A549 treated with GW870086 at 1 μM for 4 hours (cell line): ENCODE results near the gene ADAMTS13. TPM values are rescaled to one million over a fixed set of nuclear protein-coding genes. Genes with fewer than 3 reads are reported as not detected.

Experiments used
- total RNA-seq: library from RNA; stranded (reverse); fragments of 200-300 nt; extraction: Qiagen RNA extraction; gene quantifications from 5 replicates; pipeline ENCODE4 v1.2.3, GENCODE V29; 2022; ENCODE audit warnings: low read depth

ADAMTS13 gene
- 0.37 to 1.1 TPM (median 0.52 TPM) in 5 replicates for total RNA-seq

DNA sequence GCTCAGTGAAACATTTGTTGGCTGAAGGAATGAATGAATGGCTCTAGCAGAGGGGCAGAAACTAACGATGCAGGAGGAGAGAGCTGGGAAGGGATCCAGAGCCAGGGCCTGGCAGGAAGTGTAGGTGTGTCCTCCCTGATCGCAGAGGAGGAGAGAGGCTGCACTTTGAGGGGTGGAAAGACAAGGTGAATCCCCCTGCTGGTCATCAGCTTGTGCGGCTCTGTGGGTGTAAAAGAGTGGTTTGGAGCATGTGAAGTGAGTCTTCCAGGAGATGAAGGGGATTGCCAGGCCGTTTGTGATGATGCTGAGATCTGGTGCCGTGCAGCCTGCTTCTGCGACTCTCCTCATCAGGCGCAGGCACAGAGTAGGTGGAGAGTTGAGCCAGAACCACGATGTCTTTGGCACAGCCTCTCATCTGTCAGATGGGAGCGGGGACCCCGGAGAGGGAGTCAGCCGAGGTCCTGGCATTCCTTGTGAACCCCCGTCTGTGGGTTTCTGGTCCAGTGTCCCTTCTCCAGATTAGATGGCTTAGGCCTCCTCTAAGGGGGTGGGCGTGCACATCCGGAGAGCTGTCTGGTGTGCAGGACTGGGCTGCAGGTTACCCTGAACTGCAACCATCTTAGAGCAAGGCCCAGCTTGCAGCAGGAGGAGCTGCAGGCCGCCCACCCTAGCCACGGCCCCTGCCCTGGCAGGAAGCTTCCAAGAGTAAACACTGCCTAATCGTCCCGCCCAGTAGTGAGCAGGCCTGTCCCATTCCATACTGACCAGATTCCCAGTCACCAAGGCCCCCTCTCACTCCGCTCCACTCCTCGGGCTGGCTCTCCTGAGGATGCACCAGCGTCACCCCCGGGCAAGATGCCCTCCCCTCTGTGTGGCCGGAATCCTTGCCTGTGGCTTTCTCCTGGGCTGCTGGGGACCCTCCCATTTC is at the start of gene ADAMTS13:
ADAMTS13 (plus strand) TSS at position 753 of the 928 bp plus-strand sequence; CDS start at position 830, 77 bp downstream.

DNA sequence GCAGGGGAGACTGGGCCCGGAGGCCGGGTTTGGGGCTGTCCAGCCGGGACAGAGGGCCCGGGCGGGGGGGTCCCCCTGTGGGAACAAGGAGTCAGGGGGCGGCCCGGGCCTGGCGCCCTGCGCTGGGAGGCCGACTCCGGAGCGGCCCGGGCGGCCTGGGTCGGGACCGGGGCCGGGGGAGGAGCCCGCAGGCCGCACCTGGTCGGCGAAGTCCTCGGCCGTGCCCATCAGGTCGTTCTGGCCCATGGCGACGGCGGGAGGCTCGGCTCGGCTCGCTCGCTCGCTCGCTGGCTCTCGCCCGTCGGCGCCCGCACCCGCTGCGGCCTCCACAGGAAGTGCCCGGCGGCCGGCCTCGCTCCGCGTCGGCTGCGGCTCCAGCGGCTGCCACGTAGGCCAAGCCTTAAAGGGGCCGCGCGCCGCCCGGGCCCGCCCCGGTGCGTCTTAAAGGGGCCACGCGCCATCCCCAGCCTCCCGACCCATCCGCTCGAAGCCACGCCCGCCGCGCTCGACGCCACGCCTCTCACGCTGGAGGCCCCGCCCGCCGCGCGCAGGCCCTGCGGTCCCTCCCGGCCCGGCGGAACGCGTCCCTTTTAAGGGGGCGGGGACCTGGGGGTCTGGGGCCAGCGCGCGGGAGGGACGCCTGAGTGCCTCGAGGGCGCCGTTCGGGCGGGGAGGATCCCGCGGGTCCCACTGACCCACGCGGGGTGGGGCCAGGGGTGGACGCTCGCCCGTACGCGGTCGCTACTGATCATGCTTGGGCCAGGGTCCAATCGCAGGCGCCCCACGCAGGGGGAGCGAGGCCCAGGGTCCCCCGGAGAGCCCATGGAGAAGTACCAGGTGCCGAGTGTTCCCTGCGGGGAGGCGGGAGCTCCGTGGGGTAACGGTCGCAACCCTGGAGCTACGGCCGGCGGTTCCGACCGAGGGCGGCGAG is 46.2 kb upstream of the ADAMTS13 start, which contains the start of the genes STKLD1 and SURF4:
STKLD1 (plus strand) TSS at position 643 of the 931 bp plus-strand sequence; CDS start at position 751, 108 bp downstream.
SURF4 (minus strand) TSS at position 337 of the 931 bp plus-strand sequence; CDS start at position 246, 91 bp downstream.

DNA sequence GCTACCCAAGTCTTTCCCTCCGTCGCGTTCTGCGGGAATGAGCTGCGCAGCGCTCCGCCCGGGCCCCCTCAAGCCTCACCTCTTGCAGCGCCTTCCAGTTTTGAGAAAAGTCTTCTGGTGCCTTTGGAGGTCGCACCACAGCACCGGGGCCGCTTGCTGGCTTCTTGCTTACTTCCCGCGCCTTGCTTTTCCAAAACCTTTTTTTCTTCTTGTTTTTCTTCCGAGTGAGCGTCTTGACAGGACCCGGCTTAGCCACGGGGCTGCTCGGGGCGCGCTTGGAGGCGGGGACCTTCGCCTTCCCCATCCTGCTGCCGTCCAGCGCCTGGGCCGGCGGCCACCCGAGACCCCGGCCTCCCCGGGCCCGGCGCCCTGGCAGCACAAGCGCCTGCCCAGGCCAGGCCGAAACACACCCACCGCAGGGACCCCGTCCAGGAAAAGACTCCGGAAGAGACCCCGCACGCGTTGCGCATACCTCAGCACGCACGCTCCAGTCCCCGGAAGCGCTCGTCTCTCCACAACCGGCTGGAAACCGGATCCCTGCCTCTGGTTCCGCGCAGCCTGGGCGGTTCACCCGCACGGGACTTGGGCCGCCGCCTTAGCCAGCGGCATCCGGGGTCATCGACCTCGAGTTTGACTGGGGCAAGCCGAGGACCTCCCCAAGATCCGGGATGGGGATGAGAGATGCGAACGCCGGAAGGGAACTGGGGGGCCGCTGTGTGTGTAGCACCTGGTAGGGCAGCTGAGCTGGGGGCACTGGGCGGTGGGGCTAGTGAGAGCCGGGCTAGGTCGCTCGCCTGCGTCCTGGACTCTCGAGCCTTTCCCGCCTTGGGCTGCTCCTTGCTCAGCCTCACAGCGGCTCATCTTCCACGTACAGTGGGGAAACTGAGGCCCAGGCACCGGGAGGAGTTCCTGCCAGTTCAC is 4.4 kb upstream of the ADAMTS13 start, which contains the start of gene REXO4:
REXO4 (minus strand) TSS at position 470 of the 921 bp plus-strand sequence; CDS start at position 304, 166 bp downstream.

DNA sequence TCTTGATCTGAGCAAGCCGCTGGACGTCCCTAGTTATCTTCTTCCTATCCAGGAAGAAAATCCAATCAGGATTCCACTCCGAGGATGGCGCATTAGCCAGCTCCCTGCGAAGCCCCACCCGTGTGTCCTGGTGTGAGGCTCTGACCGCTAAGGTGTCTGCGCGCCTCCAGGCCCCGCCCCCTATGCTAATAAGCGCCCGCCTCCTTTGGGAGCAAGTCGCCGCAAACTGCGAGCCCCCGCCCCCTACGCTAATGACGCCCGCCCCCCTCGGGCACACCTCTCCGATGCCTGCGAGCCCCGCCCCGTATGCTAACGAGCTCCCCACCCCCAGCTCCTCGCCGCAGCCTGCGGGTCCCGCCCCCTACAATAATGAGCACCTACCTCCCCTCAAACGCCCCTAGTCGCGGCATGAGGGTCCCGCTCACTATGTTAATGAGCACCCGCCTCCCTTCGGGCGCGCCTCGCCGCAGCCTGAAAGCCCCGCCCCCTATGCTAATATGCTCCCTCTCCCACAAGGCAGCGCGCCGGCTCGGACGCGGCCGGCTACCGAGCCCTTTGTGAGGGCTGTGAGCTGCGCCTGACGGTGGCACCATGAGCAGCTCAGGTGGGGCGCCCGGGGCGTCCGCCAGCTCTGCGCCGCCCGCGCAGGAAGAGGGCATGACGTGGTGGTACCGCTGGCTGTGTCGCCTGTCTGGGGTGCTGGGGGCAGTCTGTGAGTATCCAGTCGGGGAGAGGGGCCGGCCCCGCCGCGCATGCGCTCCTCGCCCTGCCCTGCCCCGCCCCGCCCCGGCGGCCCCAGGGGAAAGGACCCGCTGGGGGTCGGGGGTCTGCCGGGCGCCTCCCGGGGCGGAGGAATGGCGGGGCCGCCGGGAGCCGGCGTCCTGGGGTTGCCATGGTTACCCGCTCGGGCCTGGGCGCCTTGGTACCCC is 37.6 kb downstream of the ADAMTS13 start, which contains the start of gene CACFD1:
CACFD1 (plus strand) TSS at position 503 of the 929 bp plus-strand sequence; CDS start at position 592, 89 bp downstream.

DNA sequence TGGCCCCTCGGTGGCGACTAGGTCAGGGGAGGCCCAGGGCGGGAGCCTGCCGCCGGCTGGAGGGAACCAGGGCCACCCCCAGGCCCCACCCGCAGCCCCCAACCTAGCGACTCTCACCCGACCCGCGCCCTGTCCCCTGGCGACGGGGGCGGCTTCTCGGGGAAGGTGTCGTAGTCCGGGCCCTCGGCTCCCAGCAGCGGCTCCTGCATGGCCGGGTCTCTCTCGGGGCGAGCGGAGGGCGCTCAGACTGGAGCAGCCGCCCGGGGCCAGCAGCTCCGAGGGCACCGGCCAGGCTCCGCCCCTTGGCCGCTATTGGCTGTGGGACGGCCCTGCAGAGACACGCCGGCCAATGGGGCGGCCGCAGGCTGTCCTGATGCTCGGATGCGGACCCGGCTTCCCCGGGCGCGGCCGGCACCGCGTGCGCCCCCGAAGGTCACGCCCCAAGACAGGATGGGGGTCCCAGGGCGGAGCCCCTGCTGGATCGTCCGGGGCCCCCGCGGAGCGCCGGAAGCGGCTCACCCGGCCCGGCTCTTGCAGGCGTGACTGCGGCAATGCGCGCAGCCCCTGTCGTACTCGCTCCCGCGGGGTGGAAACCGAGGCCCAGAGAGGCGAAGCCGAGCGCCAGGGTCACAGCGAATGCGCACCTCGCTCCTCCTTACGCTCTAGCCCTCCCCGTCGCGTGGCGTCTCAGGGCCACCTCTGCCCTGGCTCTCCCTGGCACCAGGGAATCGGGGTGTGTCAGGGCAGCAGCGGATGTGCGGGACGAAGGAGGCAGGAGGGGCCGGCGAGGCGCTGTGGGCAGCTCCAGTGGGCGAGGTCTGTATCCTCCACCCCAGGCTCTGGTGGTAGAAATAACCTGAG is 56.9 kb downstream of the ADAMTS13 start, which contains the start of gene SLC2A6:
SLC2A6 (minus strand) TSS at position 249 of the 861 bp plus-strand sequence; CDS start at position 209, 40 bp downstream.

Other genes starting within 250 kb of the ADAMTS13 start
- gene OBP2B, start 213.1 kb upstream of the ADAMTS13 start, total RNA-seq = not detected in 5 replicates
- not detected in 5 replicates for gene ABO, start 147.2 kb upstream of the ADAMTS13 start, total RNA-seq
- gene SURF6, start 86.2 kb upstream of the ADAMTS13 start, total RNA-seq = 19.9 to 29.3 TPM (median 24.0 TPM) in 5 replicates
- 21.0 to 32.2 TPM (median 30.2 TPM) in 5 replicates for gene MED22, start 74.2 kb upstream of the ADAMTS13 start, total RNA-seq
- 3,291 to 3,531 TPM (median 3,341 TPM) in 5 replicates for gene RPL7A, start 74.1 kb upstream of the ADAMTS13 start, total RNA-seq
- 37.9 to 50.3 TPM (median 43.3 TPM) in 5 replicates for gene SURF1, start 65.9 kb upstream of the ADAMTS13 start, total RNA-seq
- 36.7 to 54.8 TPM (median 45.8 TPM) in 5 replicates for gene SURF2, start 65.8 kb upstream of the ADAMTS13 start, total RNA-seq
- 173 to 210 TPM (median 201 TPM) in 5 replicates for gene SURF4, start 46.3 kb upstream of the ADAMTS13 start, total RNA-seq
- gene STKLD1, start 46.0 kb upstream of the ADAMTS13 start, total RNA-seq = 0.53 to 1.2 TPM (median 0.68 TPM) in 5 replicates
- gene REXO4, start 4.4 kb upstream of the ADAMTS13 start, total RNA-seq = 29.9 to 37.9 TPM (median 32.5 TPM) in 5 replicates
- 3.0 to 4.5 TPM (median 4.3 TPM) in 5 replicates for gene CACFD1, start 37.6 kb downstream of the ADAMTS13 start, total RNA-seq
- gene SLC2A6, start 56.7 kb downstream of the ADAMTS13 start, total RNA-seq = 13.5 to 21.5 TPM (median 19.5 TPM) in 5 replicates
- not detected in 5 replicates for gene MYMK, start 102.6 kb downstream of the ADAMTS13 start, total RNA-seq
- 0.03 TPM in 1 of 5 replicates, not detected in the others for gene ADAMTSL2, start 112.3 kb downstream of the ADAMTS13 start, total RNA-seq
- not detected in 5 replicates for gene FAM163B, start 187.0 kb downstream of the ADAMTS13 start, total RNA-seq
- gene DBH, start 214.0 kb downstream of the ADAMTS13 start, total RNA-seq = not detected in 5 replicates